ENCODE measurements around the gene CFAP54. TPM values are rescaled to one million over a fixed set of nuclear protein-coding genes. Genes with fewer than 3 reads are reported as not detected.

The CFAP54 gene
- total RNA-seq, 1 experiment from 2014 or later, result 0.71 TPM

DNA sequence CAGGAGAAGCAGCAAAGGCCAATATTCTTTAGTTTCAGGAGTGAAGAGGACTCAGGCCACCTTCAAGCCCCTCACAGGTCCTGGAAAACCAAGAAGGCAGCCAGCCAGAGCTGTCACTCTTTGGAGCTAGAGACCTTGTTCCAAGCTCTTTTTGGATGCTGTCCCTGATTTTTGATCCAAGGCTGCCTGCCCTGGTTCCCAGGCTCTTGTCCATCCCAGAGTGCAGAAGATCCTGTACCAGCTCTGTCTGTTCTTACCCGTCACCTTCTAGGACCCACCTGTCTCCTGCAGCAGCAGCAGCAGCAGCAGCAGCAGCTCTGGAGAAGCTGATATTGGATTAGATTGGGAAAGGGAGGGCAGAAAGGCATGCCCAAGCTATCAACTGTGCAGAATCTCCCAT, 260.6 kb downstream of the CFAP54 start:
- ChIA-PET CTCF (no interaction called here), POLR2A (ENCODE audit: low non-redundant PET) (no interaction called here)
- Histone ChIP-seq H3K36me3 (ENCODE audit: insufficient read depth, low read length, poor library complexity, severe bottlenecking) (no peaks in the 10 kb centered on the region), H3K9me3 (ENCODE audit: low read depth, low read length, poor library complexity, severe bottlenecking) (no peaks in the 10 kb centered on the region), H3K27me3 (replicated peaks; ENCODE audit: insufficient read depth, low read depth, low read length, poor library complexity) (peaks cover 5% of the 10 kb centered on the region), H3K4me3 (ENCODE audit: low read depth, low read length, poor library complexity, severe bottlenecking) (no peak overlapping the region), H3K4me1 (ENCODE audit: insufficient read depth, low read length, poor library complexity, severe bottlenecking) (no peaks in the 10 kb centered on the region), H3K27ac (ENCODE audit: low read depth, low read length, poor library complexity, severe bottlenecking) (no peak overlapping the region)
- intact Hi-C loops (cut with micrococcal nuclease; ENCODE audit: unreplicated experiment), result no loop called here
- TF ChIP-seq CTCF (conservative IDR thresholded peaks at IDR 0.05; ENCODE audit: low read depth, low read length), result no peak
- TF ChIP-seq EZH2 (IDR thresholded peaks at IDR 0.05; ENCODE audit: borderline replicate concordance, low read depth, low read length, poor library complexity, severe bottlenecking), result no peak
- no peak for DNase-seq (ENCODE audit: low spot score)
- BruUV-seq (replicated peaks), result no TSS peak

GRCh38 chr12:96751626-96752025, 262.2 kb downstream of the CFAP54 start:
- BruUV-seq (replicated peaks), result no TSS peak
- ChIA-PET POLR2A (ENCODE audit: low non-redundant PET) (no interaction called here), CTCF (no interaction called here)
- DNase-seq (ENCODE audit: low spot score), result peak; percentile 62
- no peaks in the 10 kb centered on the region for H3K36me3 ChIP-seq (ENCODE audit: insufficient read depth, low read length, poor library complexity, severe bottlenecking)
- H3K27me3 ChIP-seq (replicated peaks; ENCODE audit: insufficient read depth, low read depth, low read length, poor library complexity), result peaks cover 5% of the 10 kb centered on the region
- H3K27ac ChIP-seq (ENCODE audit: low read depth, low read length, poor library complexity, severe bottlenecking), result no peak overlapping the region
- no peaks in the 10 kb centered on the region for H3K4me1 ChIP-seq (ENCODE audit: insufficient read depth, low read length, poor library complexity, severe bottlenecking)
- TF ChIP-seq CTCF (conservative IDR thresholded peaks at IDR 0.05; ENCODE audit: low read depth, low read length) (no peak), EZH2 (IDR thresholded peaks at IDR 0.05; ENCODE audit: borderline replicate concordance, low read depth, low read length, poor library complexity, severe bottlenecking) (no peak)
- no peaks in the 10 kb centered on the region for H3K9me3 ChIP-seq (ENCODE audit: low read depth, low read length, poor library complexity, severe bottlenecking)
- H3K4me3 ChIP-seq (ENCODE audit: low read depth, low read length, poor library complexity, severe bottlenecking), result no peak overlapping the region
- intact Hi-C loops (cut with micrococcal nuclease; ENCODE audit: unreplicated experiment), result no loop called here

DNA sequence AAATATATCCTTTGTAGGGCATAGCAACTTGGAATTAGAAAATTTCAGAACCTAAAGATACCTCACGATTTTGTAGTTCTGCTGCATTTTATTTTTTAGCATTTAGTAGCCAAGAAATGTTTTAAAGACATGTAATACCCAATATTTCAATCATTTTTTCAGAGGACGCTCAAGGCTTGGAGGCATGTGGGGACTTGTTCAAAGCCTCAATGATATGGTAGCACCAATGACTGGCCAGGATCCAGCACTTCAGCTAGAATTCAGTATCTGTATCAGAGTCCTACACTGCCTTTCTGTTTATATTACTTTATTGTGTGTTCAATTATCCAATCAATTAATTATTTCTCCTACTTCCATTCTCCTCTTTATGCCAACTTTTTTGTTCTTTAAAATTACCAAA, 262.8 kb downstream of the CFAP54 start:
- Histone ChIP-seq H3K4me3 (ENCODE audit: low read depth, low read length, poor library complexity, severe bottlenecking) (no peak overlapping the region), H3K4me1 (ENCODE audit: insufficient read depth, low read length, poor library complexity, severe bottlenecking) (no peaks in the 10 kb centered on the region), H3K27ac (ENCODE audit: low read depth, low read length, poor library complexity, severe bottlenecking) (no peak overlapping the region), H3K27me3 (replicated peaks; ENCODE audit: insufficient read depth, low read depth, low read length, poor library complexity) (peaks cover under 1% of the 10 kb centered on the region), H3K36me3 (ENCODE audit: insufficient read depth, low read length, poor library complexity, severe bottlenecking) (no peaks in the 10 kb centered on the region), H3K9me3 (ENCODE audit: low read depth, low read length, poor library complexity, severe bottlenecking) (no peaks in the 10 kb centered on the region)
- BruUV-seq (replicated peaks), result no TSS peak
- POLR2A ChIA-PET (ENCODE audit: low non-redundant PET), result no interaction called here
- intact Hi-C loops (cut with micrococcal nuclease; ENCODE audit: unreplicated experiment), result no loop called here
- no peak for DNase-seq (ENCODE audit: low spot score)
- CTCF ChIA-PET, result no interaction called here
- TF ChIP-seq EZH2 (IDR thresholded peaks at IDR 0.05; ENCODE audit: borderline replicate concordance, low read depth, low read length, poor library complexity, severe bottlenecking), result no peak
- no peak for TF ChIP-seq CTCF (conservative IDR thresholded peaks at IDR 0.05; ENCODE audit: low read depth, low read length)

Measured in A673 (cell line).